Measurements from ENCODE around the gene HCK.
"Not testable (repeated sequence)": the region's sequence is repeated elsewhere in the genome, so short reads cannot be mapped to it uniquely, and the experiment has no call there.

Gene HCK

GRCh38 chr20:32029561-32029960 is 22.5 kb upstream of the HCK start:
- DNase-seq: no peak

- peak; percentile 38 for DNase-seq
These were observed 20.8 kb upstream of the HCK start for GRCh38 chr20:32031007-32031958.

GRCh38 chr20:32033316-32033715 is 18.7 kb upstream of the HCK start:
- no peak for DNase-seq

- not testable (repeated sequence) for DNase-seq
These were observed 18.3 kb upstream of the HCK start for GRCh38 chr20:32033721-32034120.

- no peak for DNase-seq
These were observed 17.2 kb upstream of the HCK start for GRCh38 chr20:32034581-32035425.

GRCh38 chr20:32035426-32035779 is 16.6 kb upstream of the HCK start:
- no peak for DNase-seq

- no peak for DNase-seq
These were observed 15.8 kb upstream of the HCK start for GRCh38 chr20:32036252-32036651.

- DNase-seq: no peak
These were observed 15.1 kb upstream of the HCK start for GRCh38 chr20:32036716-32037485.

GRCh38 chr20:32037929-32038328 is 14.1 kb upstream of the HCK start:
- no peak for DNase-seq

- DNase-seq: no peak
These were observed 11.7 kb upstream of the HCK start for GRCh38 chr20:32040142-32040953.

GRCh38 chr20:32045999-32046398 is 6.0 kb upstream of the HCK start:
- DNase-seq: no peak

GRCh38 chr20:32050324-32050841 is 1.7 kb upstream of the HCK start:
- no peak for DNase-seq

- no peak for DNase-seq
These were observed 1.0 kb upstream of the HCK start for GRCh38 chr20:32050851-32051556.

- no peak for DNase-seq
These were observed 337 bp upstream of the HCK start for GRCh38 chr20:32051720-32052089.

- no peak for DNase-seq
These were observed 828 bp downstream of the HCK start for GRCh38 chr20:32052778-32053362.

GRCh38 chr20:32053648-32054047 is 1.6 kb downstream of the HCK start:
- DNase-seq: no peak

- no peak for DNase-seq
These were observed 4.9 kb downstream of the HCK start for GRCh38 chr20:32056708-32057483.

GRCh38 chr20:32057656-32058184 is 5.7 kb downstream of the HCK start:
- DNase-seq: no peak

GRCh38 chr20:32059189-32059588 is 7.1 kb downstream of the HCK start:
- DNase-seq: no peak

GRCh38 chr20:32062776-32063170 is 10.7 kb downstream of the HCK start:
- no peak for DNase-seq

Data from central memory CD4-positive, alpha-beta T cell (primary cell).